IPS-15b (cell line): ENCODE data around the gene ABHD16B.

Experiments
- H3K27me3 ChIP-seq: one replicate; pipeline ENCODE4 v1.6.1; 2013; ENCODE audit warnings: low read length; ENCODE audit not compliant: control insufficient read depth, insufficient read depth
- H3K36me3 ChIP-seq: one replicate; pipeline ENCODE4 v1.6.1; 2013; ENCODE audit warnings: low read length; ENCODE audit not compliant: control insufficient read depth, insufficient read depth
- H3K4me1 ChIP-seq: one replicate; pipeline ENCODE4 v1.6.1; 2013; ENCODE audit warnings: mild to moderate bottlenecking, low read length; ENCODE audit not compliant: control insufficient read depth, insufficient read depth
- H3K4me3 ChIP-seq: one replicate; pipeline ENCODE4 v1.5.1; 2013; ENCODE audit warnings: low read depth, low read length
- H3K9ac ChIP-seq: one replicate; pipeline ENCODE4 v1.6.1; 2013; ENCODE audit warnings: low read depth, mild to moderate bottlenecking, low read length
- H3K9me3 ChIP-seq: one replicate; pipeline ENCODE4 v1.6.1; 2013; ENCODE audit warnings: mild to moderate bottlenecking, low read length; ENCODE audit not compliant: control insufficient read depth, insufficient read depth

Gene ABHD16B

DNA sequence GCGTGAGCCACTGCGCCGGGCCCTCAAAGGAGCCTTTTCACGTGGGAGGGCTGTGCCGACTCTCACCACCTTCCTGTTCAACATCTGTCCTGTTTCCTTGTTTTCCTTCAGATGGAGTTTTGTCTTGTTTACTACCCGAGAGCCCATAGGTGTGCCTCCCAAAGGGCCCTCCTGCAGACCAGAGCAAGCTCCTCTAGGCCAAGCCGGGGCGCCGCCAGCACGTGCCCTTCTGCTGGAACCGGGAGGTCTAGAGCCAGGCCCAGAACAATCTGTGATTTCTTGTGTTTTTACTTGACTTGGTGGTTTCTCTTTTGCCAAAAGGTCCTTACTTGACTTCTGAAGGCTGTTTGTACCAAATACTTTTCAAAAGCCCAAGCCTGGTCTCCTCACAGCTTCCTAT lies 25.6 kb downstream of the ABHD16B start:
- no peaks in the 10 kb centered on the region for H3K4me1 ChIP-seq
- no peaks in the 10 kb centered on the region for H3K9me3 ChIP-seq
- no peak overlapping the region for H3K4me3 ChIP-seq
- no peaks in the 10 kb centered on the region for H3K27me3 ChIP-seq
- H3K9ac ChIP-seq: no peak overlapping the region
- H3K36me3 ChIP-seq: peaks cover 58% of the 10 kb centered on the region

DNA sequence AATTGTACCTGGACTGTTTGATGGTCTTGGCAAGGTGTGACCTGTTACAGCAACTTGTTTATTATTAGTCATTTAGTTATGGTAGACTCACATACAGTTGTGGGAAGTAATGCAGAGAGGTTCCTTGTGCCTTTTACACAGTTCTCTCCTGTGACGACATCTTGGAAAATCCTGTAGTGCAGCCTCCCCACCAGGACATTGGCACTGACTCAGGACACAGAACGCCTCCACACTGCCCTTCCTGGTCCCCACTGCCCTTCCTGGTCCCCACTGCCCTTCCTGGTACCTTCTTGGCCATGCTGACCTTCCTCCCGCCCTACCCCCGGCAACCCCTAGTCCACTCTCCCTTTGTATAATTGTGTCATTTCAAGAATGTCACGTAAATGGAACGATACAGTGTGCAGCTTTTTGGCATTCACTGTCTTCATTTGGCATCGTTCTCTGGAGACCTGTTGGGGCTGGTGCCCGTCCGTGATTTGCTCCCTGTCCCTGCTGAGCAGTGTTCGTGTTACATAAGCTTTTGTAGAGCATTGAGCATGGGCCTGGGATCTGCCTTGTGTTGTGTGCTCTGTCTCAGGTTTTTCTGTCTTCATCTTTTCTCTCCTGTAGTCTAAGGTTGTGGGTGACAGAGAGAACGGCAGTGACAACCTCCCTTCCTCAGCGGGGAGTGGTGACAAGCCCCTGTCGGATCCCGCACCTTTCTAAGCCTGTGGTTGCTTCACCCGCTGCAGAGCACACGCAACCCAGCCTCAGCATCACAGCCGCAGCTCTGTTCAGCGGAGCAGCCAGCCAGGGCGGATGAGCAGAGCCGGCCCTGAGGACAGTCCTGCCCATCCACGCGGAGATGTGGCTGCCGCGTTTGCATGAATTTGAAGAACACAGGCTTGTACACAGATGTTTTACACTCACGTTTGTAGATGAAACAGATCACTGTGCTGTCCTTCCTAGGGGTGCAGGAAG lies 28.2 kb downstream of the ABHD16B start:
- no peak overlapping the region for H3K4me3 ChIP-seq
- H3K27me3 ChIP-seq: no peaks in the 10 kb centered on the region
- H3K9ac ChIP-seq: no peak overlapping the region
- peaks cover 36% of the 10 kb centered on the region for H3K36me3 ChIP-seq
- H3K9me3 ChIP-seq: no peaks in the 10 kb centered on the region
- H3K4me1 ChIP-seq: peaks cover 3% of the 10 kb centered on the region

DNA sequence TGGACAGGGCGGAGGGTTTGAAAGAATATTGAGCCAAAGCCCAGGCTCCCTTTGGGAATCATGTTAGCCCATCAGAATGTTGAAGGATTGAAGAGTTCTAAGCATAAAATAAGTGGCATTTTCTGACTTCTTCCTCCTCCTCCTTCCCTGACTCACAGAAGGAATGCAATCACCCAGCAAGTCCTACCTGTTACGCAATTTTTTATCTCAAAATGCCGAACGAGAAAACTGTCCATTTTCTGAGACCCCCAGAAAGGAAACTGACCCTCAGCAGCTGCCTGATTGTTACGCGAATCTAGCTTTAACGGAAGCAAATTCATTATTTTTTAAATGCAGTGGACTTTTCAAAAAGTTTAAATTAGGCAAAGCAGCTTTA lies 28.9 kb downstream of the ABHD16B start:
- H3K4me1 ChIP-seq: peaks cover 3% of the 10 kb centered on the region
- no peak overlapping the region for H3K9ac ChIP-seq
- no peaks in the 10 kb centered on the region for H3K9me3 ChIP-seq
- peaks cover 30% of the 10 kb centered on the region for H3K36me3 ChIP-seq
- H3K27me3 ChIP-seq: no peaks in the 10 kb centered on the region
- H3K4me3 ChIP-seq: no peak overlapping the region

DNA sequence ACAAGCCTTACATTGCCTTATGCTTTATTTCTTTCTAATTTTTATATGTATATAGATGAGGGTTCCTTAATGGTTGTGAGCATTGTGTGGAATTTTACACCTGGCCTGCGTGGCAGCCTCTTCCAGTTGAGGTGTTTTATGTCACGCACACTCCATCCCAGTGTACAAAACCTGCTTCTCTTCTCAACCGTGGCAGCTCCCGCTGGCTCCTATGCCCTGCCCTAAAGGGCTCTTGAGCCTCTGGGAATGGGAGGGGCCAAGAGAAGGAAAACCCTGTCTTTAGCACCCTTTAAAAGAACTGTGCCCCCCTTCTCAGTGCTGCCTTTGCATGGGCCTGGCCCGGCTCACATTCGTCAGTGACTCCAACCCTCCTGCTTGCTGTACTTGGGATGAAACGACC lies 29.3 kb downstream of the ABHD16B start:
- Histone ChIP-seq H3K27me3 (no peaks in the 10 kb centered on the region), H3K9ac (no peak overlapping the region), H3K4me3 (no peak overlapping the region), H3K4me1 (peaks cover 3% of the 10 kb centered on the region), H3K9me3 (no peaks in the 10 kb centered on the region), H3K36me3 (peaks cover 29% of the 10 kb centered on the region)

DNA sequence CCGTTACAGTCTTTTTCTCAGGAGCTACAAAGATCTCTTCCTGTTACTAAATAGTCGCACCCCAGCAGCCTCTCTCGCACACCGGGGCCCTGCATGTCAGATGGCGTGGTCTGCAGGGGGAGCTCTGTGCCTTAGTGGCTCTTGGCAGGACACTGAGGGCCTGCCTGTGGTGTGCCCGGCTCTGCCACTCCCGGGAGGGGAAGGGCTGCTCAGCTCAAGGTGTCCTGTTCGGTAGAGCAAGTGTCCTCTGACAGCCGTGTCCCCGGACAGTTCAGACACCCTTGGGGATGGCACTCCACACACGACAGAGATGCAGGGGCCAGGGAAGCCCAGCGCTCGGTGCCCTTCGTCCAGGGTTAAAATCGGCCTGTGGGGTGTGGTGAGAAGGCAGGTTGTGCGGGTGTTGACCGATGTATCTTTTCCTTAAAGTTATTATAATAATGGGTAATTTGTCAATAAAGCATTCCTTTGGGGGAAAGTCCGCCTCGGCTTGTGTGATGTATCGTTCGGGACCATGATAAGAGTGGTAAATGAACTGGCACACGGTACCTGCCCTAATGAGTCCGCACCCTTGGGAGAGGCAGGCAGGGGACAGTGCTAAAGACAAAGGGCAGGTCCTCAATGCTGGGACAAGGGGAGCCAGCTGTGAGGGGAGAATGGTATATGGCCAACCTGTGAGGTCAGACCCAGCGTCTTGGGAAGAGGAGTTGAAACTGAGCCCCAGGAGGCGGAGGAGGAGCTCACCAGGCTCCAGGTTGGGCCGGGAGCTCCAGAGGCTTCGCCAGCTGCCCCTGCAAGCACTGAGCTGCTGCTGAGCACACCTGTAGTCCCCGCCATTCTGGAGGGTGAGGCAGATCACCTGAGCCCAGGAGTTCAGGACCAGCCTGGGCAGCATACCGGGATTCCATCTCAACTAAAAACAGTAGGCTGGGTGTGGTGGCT lies 30.0 kb downstream of the ABHD16B start:
- Histone ChIP-seq H3K4me3 (no peak overlapping the region), H3K4me1 (peaks cover 3% of the 10 kb centered on the region), H3K27me3 (no peaks in the 10 kb centered on the region), H3K9ac (no peak overlapping the region), H3K9me3 (no peaks in the 10 kb centered on the region), H3K36me3 (peaks cover 29% of the 10 kb centered on the region)

DNA sequence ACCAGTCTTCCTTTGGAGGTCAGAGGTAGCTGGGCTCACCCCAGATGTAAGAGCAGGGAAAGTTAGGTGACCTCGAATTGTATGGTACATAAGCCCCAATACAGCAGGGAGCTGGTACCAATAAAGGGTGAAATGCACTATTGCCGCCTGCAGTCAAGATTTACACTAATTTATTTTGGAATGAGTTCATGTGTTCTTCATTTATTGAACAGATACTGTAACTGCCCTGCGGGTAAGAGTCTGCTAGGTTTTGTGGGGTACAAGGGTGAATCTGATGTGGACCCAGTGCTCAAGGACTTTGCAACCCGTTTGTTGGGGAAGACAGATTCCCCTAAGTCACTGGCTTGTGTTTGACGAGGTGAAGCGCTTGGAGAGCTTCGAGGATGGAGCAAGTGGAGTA lies 31.1 kb downstream of the ABHD16B start:
- no peaks in the 10 kb centered on the region for H3K27me3 ChIP-seq
- peaks cover 3% of the 10 kb centered on the region for H3K4me1 ChIP-seq
- H3K9ac ChIP-seq: no peak overlapping the region
- H3K36me3 ChIP-seq: peaks cover 24% of the 10 kb centered on the region
- H3K9me3 ChIP-seq: no peaks in the 10 kb centered on the region
- no peak overlapping the region for H3K4me3 ChIP-seq

DNA sequence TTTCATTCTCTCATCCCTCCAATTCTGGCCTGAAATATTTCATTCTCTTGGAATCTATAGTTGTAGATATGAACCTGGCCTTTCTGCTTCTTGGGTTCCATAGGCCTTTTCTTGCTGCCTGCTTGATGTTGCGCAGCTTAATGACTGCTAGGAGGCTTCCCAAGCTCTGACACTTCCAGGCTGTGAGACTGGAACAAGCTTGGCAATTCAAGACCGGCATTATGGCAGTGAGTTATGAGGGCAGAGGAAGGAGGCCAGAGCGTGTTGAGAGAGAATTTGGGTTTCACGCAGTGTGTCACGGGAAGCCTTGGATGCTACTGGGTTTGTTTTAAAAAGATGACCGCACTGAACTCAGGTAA lies 32.7 kb downstream of the ABHD16B start:
- H3K4me1 ChIP-seq: peaks cover 3% of the 10 kb centered on the region
- H3K36me3 ChIP-seq: peaks cover 24% of the 10 kb centered on the region
- no peak overlapping the region for H3K9ac ChIP-seq
- no peaks in the 10 kb centered on the region for H3K27me3 ChIP-seq
- H3K9me3 ChIP-seq: no peaks in the 10 kb centered on the region
- peak overlapping the region; percentile 64 for H3K4me3 ChIP-seq

DNA sequence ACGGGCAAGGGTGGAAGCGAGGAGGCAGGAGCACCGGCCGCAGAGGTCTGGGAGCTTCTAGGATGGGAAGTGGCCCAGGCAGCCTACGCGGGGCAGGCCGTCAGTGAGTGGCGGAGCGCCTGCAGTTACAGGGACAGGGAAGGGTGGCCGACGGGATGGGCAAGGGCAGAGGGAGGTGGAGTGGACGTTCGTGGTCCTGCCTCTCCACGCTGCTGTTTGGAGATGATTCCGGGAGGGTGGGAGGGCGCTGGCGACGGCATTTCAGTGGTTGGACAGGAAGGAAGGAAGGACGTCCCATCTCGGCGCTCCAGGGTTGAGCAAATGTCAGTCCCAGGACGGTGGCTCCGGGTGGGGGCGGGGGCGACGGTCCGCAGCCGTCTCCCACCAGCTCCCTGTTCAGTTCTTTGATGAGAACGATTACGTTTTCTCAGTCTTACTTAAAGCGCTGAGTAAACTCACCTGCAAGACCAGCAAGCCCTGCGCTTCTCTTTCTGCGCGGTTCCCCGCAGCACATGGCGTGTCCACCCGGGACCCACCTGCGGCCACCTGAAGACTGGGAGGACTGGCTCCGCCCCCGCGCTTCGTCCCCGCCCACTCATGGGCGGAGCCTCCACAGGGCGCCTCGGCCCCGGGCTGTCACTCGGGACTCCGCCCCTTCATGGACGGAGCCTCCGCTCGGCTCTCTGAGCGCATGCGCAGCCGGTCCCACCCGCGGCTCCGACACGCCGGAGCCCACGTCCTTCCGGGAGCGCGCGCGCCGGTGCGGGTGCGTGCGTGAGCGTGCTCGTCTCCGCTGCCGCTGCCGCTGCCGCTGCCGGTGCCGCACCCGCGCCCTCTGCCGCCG lies 33.3 kb downstream of the ABHD16B start, which contains the start of gene DNAJC5:
Gene DNAJC5, plus strand, starts transcription at position 769 of the 844 bp plus-strand sequence. CDS start 33,220 bp downstream, outside the sequence.
- H3K9me3 ChIP-seq: no peaks in the 10 kb centered on the region
- peaks cover 3% of the 10 kb centered on the region for H3K4me1 ChIP-seq
- no peaks in the 10 kb centered on the region for H3K27me3 ChIP-seq
- no peak within 1 kb of the TSS for H3K9ac ChIP-seq
- H3K36me3 ChIP-seq: peaks cover 18% of the 10 kb centered on the region
- peak within 1 kb of the TSS; percentile 64 for H3K4me3 ChIP-seq

DNA sequence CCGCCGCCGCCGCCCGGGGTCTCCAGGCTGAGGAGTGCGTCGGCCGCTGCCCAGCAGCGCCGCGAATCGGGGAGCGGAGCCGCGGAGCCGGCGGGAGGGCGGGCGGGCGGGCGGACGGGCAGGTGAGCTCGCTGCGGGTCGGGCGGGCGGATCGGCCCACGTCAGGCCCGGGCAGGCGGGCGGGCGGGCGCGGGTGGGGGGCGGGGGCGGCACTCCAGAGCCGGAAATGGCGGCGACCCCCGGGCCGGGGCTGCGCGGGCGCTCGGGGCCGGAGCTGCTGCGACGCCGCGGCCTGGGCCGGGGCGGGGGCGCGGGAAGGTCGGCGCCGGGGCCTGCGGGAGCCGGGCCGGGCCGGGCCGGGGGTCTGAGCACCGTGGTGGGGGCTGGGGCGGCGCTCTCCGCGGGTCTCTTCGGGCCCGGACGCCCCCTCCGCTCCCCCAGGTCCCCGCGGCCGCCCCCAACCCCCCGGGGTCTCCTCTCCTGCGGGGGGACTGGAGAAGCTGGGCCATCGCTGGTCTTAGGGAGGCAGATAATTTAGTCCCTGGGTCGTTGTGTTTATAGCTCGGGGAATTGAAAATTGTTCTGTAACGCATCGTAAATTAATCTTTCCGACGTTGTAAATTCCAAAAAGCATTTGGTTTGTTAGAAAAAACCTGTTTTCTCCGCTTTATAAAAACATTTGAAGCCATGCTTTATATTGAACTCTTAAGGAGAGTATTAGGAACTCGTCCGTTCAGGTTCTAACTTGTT lies 34.1 kb downstream of the ABHD16B start:
- H3K4me3 ChIP-seq: peak overlapping the region; percentile 30
- peaks cover 3% of the 10 kb centered on the region for H3K4me1 ChIP-seq
- H3K27me3 ChIP-seq: no peaks in the 10 kb centered on the region
- H3K9ac ChIP-seq: no peak overlapping the region
- H3K36me3 ChIP-seq: peaks cover 12% of the 10 kb centered on the region
- H3K9me3 ChIP-seq: no peaks in the 10 kb centered on the region

DNA sequence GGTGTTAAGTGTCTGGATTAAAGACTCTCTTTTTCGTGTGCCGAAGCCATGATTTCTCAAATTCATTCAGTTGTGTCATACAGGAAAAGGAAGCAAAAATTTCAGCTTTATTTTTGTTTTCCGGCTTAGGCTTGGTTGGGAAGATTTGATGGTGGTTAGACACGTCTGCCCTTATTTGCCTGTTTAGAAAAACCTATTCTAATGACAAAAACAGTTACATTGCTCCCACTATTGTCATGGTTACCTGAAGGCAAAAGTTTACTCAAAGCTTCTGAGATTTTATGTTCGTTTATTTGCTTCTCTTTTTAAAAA lies 34.6 kb downstream of the ABHD16B start:
- Histone ChIP-seq H3K9ac (no peak overlapping the region), H3K27me3 (no peaks in the 10 kb centered on the region), H3K9me3 (no peaks in the 10 kb centered on the region), H3K4me1 (peaks cover 3% of the 10 kb centered on the region), H3K4me3 (peak overlapping the region; percentile 30), H3K36me3 (peaks cover 9% of the 10 kb centered on the region)
